Measurements from ENCODE around the gene FBXO39. TPM values are rescaled to one million over a fixed set of nuclear protein-coding genes. Genes with fewer than 3 reads are reported as not detected.
A peak's percentile ranks its signal among the peaks of the same experiment; 100 is the strongest.
"Not testable (repeated sequence)": the region's sequence is repeated elsewhere in the genome, so short reads cannot be mapped to it uniquely, and the experiment has no call there.

Gene FBXO39
- total RNA-seq, 1 donor = under 0.01 TPM

DNA sequence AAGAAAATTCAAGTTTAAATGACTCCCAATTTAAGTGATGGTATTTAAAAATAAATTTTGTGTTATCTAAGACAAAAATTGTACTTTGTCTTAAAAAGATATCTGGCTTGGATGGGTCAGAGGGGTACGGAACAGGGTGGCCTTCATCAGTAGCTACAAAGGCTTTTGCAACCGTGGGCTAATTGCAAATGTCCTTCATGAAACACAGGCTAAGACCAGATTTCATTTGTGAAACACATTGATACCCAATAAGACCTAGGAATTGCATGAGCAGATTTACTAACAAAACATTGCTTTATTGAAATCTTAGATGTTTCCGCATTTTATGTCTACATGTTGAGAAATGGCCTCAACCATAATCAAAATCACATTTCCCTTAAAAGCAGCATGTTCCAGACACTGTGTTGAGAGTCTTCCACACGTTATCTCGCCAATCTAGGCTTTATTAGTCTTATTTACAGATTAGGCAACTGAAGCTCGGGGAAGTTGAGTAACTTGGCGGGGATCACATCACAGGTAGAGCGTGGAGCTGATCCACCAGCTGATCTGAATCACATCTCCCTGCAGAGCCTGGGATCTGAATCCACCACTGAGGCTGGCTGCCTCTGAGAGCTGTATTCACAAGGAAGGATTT is 21.8 kb downstream of the FBXO39 start:
- peak; percentile 64 for DNase-seq (ENCODE audit: low read depth)
- TF ChIP-seq, protein P1, sequence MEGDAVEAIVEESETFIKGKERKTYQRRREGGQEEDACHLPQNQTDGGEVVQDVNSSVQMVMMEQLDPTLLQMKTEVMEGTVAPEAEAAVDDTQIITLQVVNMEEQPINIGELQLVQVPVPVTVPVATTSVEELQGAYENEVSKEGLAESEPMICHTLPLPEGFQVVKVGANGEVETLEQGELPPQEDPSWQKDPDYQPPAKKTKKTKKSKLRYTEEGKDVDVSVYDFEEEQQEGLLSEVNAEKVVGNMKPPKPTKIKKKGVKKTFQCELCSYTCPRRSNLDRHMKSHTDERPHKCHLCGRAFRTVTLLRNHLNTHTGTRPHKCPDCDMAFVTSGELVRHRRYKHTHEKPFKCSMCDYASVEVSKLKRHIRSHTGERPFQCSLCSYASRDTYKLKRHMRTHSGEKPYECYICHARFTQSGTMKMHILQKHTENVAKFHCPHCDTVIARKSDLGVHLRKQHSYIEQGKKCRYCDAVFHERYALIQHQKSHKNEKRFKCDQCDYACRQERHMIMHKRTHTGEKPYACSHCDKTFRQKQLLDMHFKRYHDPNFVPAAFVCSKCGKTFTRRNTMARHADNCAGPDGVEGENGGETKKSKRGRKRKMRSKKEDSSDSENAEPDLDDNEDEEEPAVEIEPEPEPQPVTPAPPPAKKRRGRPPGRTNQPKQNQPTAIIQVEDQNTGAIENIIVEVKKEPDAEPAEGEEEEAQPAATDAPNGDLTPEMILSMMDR (IDR thresholded peaks at IDR 0.05; ENCODE audit: insufficient read depth, low read depth, low read length) = no peak
- no peak overlapping the region for H3K4me3 ChIP-seq (ENCODE audit: low read depth, low read length)

DNA sequence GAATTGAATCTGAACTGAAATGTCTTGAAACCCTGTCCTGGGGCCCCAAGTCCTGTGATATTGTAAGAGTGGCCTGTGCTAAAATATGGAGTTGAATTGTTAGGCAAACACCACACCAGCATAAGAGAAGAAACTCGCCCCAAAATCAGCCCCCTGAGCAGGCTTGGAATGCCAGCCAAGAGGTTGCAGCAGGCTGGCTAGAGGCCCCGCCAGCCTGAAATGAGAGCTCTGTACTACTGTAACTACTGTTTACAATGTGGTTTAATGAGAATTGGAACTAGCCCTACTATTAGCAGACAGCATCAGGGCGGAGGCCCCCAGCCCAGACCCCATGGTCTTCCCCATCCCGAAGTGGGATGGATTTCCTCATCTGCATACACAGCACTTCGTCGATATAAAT is 23.7 kb downstream of the FBXO39 start:
- DNase-seq (ENCODE audit: low read depth) = no peak
- H3K4me3 ChIP-seq (ENCODE audit: low read depth, low read length) = no peak overlapping the region
- TF ChIP-seq, protein P1 (IDR thresholded peaks at IDR 0.05; ENCODE audit: insufficient read depth, low read depth, low read length) = no peak

DNA sequence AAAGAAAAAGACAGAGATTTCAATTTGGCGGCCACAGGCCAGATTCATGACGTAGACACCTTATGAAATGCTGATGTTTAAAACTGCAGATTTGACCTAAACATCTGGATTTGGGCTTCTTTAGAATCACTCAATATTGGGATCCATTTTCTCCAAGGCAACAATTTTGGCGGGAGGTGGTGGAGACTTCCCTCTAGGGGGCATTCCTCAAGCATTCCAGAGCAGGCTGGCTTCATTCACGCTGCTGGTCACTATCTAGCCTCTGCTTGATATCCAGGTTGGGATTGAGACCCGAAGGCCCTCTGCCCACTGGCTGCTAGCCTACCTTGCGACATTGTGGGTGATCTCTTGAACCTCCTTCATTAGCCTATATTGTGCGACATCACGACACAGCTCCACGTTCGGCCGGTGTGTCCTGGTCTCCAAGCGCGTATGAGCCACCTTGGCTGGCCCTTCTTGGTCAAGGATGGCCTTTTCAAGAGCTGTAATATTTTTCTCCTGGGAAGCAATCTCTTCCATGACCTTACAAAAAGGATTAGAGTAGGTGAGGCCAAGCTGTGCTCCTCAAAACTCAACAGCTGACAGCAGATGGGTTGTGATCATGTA is 24.5 kb downstream of the FBXO39 start:
- TF ChIP-seq, protein P1 (IDR thresholded peaks at IDR 0.05; ENCODE audit: insufficient read depth, low read depth, low read length) = no peak
- no peak for DNase-seq (ENCODE audit: low read depth)
- H3K4me3 ChIP-seq (ENCODE audit: low read depth, low read length) = no peak overlapping the region

DNA sequence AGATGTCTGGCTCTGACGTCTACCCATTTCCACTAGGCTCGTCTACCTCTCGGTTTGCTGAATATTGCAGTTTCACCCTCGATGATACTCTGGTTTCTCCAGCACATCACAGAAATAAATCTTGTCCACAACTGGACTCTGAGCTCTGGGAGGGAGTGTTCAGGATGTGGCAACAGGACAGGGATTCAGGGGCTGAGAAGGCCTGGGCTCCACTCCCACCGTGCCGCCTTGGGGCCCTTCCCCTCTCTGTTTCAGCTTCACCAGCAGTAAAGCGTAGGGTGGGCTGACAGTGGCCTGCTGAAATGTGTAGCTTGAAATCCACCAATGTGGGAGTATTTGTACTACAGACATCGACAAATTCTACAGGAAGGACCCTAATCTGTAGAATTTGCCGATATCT is 35.5 kb downstream of the FBXO39 start:
- no peak overlapping the region for H3K4me3 ChIP-seq (ENCODE audit: low read depth, low read length)
- TF ChIP-seq, protein P1 (IDR thresholded peaks at IDR 0.05; ENCODE audit: insufficient read depth, low read depth, low read length) = no peak
- DNase-seq (ENCODE audit: low read depth) = no peak

DNA sequence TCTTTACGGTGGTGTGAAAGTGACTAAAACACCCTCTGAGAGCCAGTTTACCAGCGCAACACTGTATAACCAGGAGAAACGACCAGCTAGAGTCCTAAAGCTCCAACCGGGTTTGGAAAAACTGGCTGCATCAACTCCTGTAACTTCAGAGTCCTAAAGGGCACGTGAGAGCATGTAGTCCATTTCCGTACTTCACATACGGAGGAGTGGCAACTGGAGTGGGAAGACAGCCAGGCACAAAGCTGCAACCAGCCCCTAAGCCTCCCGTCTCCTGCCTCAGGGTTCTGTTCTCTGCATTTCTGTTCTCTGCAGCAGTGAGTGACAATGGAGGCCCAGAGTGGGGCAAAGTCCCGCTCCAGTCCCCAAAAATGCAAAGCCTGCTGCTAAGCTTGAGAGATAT is 36.3 kb downstream of the FBXO39 start:
- DNase-seq (ENCODE audit: low read depth) = no peak
- H3K4me3 ChIP-seq (ENCODE audit: low read depth, low read length) = no peak overlapping the region
- TF ChIP-seq, protein P1 (IDR thresholded peaks at IDR 0.05; ENCODE audit: insufficient read depth, low read depth, low read length) = no peak

DNA sequence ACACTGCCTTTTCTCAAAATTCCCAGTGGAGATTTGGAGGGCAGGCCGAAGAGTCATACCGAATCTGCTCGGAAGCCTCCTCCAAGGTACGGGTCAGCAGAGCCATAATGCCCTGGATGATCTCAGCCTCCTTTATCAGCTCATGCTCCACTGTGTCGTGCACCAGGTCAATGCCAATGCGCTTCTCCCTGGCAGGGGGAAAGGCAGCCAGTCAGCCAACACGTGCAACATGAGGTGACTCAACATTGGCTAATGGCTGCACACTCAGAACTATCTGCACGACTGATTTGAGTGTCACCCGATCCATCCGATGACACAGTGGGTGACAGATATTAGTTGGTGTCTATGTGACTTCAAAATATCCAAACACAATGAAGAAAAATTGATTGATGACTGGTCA is 39.8 kb downstream of the FBXO39 start:
- TF ChIP-seq, protein P1 (IDR thresholded peaks at IDR 0.05; ENCODE audit: insufficient read depth, low read depth, low read length) = no peak
- no peak for DNase-seq (ENCODE audit: low read depth)
- H3K4me3 ChIP-seq (ENCODE audit: low read depth, low read length) = no peak overlapping the region

DNA sequence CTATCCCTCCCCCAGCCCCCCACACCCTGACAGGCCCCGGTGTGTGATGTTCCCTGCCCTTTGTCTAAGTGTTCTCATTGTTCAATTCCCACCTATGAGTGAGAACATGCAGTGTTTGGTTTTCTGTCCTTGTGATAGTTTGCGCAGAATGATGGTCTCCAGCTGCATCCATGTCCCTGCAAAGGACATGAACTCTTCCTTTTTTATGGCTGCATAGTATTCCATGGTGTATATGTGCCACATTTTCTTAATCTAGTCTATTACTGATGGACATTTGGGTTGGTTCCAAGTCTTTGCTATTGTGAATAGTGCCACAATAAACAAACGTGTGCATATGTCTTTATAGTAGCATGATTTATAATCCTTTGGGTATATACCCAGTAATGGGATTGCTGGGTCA is 40.4 kb downstream of the FBXO39 start:
- not testable (repeated sequence) for H3K4me3 ChIP-seq (ENCODE audit: low read depth, low read length); DNase-seq (ENCODE audit: low read depth)
